OCI-LY1 (cell line): Measurements from ENCODE around the gene STON2.

ENCODE experiments used
- H2AFZ ChIP-seq: fragments of 200-600 bp; sonication (generic), shearing (Covaris generic); 2 replicates; pipeline ENCODE4 v1.6.0; 2014; ENCODE audit warnings: antibody characterized with exemption, mild to moderate bottlenecking, low read length
- H3F3A ChIP-seq: fragments of 200-600 bp; sonication (generic), shearing (Covaris generic); 2 replicates; pipeline ENCODE4 v1.6.0; 2014; ENCODE audit warnings: mild to moderate bottlenecking, antibody characterized with exemption, low read length, moderate library complexity; ENCODE audit not compliant: insufficient read depth
- H3K27ac ChIP-seq: fragments of 200-600 bp; sonication (generic); 2 replicates; pipeline ENCODE4 v1.5.1; 2014; ENCODE audit warnings: low read length, mixed run types, mild to moderate bottlenecking, low read depth; ENCODE audit not compliant: poor library complexity, severe bottlenecking
- H3K27me3 ChIP-seq: fragments of 200-600 bp; sonication (generic); 2 replicates; pipeline ENCODE4 v1.6.0; 2014; ENCODE audit warnings: antibody characterized with exemption, mild to moderate bottlenecking, low read length, moderate library complexity; ENCODE audit not compliant: insufficient read depth
- H3K36me3 ChIP-seq: fragments of 200-600 bp; sonication (generic); 2 replicates; pipeline ENCODE4 v1.6.1; 2014; ENCODE audit warnings: mild to moderate bottlenecking, antibody characterized with exemption, low read length, moderate library complexity, mixed read lengths; ENCODE audit not compliant: insufficient read depth
- H3K4me1 ChIP-seq: fragments of 200-600 bp; sonication (generic); 2 replicates; pipeline ENCODE4 v1.5.1; 2014; ENCODE audit warnings: mild to moderate bottlenecking, low read length, moderate library complexity; ENCODE audit not compliant: insufficient read depth, severe bottlenecking
- H3K4me2 ChIP-seq: fragments of 200-600 bp; sonication (generic), shearing (Covaris generic); 2 replicates; pipeline ENCODE4 v1.6.1; 2014; ENCODE audit warnings: low read length
- H3K4me3 ChIP-seq: fragments of 200-600 bp; sonication (generic); 2 replicates; pipeline ENCODE4 v1.5.1; 2014; ENCODE audit warnings: low read length, low read depth, mild to moderate bottlenecking, mixed read lengths; ENCODE audit not compliant: poor library complexity, severe bottlenecking
- H3K79me2 ChIP-seq: fragments of 200-600 bp; shearing (Covaris generic); 2 replicates; pipeline ENCODE4 v1.6.1; 2016; ENCODE audit warnings: mixed run types, low read length, mixed read lengths; ENCODE audit not compliant: insufficient read depth
- H3K9ac ChIP-seq: fragments of 200-600 bp; sonication (generic), shearing (Covaris generic); 2 replicates; pipeline ENCODE4 v1.6.1; 2014; ENCODE audit warnings: mild to moderate bottlenecking, low read length, mixed read lengths
- H3K9me2 ChIP-seq: fragments of 200-600 bp; sonication (generic), shearing (Covaris generic); 2 replicates; pipeline ENCODE4 v1.6.1; 2014; ENCODE audit warnings: low read depth, mild to moderate bottlenecking, low read length, mixed read lengths
- H3K9me3 ChIP-seq: fragments of 200-600 bp; shearing (Covaris generic); 2 replicates; pipeline ENCODE4 v1.6.1; 2014; ENCODE audit warnings: low read length, mixed read lengths
- H4K20me1 ChIP-seq: fragments of 200-600 bp; sonication (generic), shearing (Covaris generic); 2 replicates; pipeline ENCODE4 v1.6.0; 2016; ENCODE audit warnings: mild to moderate bottlenecking, low read length; ENCODE audit not compliant: insufficient read depth
- EZH2 ChIP-seq: fragments of 200-600 bp; sonication (generic), shearing (Covaris generic); IDR thresholded peaks from 2 replicates; pipeline ENCODE4 v1.8.0; 2017; ENCODE audit warnings: borderline replicate concordance, mixed run types, mild to moderate bottlenecking, antibody characterized with exemption, low read length, moderate library complexity, mixed read lengths
- TF ChIP-seq, protein P1 (sequence below): fragments of 200-600 bp; sonication (generic), shearing (Covaris generic); IDR thresholded peaks from 2 replicates; pipeline ENCODE4 v1.5.1; 2017; ENCODE audit warnings: mild to moderate bottlenecking, antibody characterized with exemption, low read length, moderate library complexity, mixed read lengths

STON2 gene

DNA sequence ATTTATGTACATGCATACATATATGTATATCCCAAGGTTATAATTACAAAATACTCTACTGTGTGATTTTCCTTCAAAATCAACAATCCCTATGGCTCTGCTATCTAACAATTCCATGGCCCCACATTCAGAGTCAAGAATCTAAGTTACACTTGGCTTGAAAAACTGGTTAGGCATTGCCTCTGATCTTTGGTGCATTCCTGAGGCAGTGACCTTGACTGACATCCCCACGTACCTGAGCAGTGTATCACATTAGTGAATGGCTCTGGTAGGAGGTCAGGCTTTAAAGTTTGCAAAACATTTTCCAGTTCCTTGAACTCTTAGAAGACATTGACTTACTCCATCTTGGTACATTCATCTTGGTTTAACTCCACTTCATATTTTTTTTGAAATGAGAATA lies 8.5 kb upstream of the STON2 start:
- H3K4me3 ChIP-seq: no peak overlapping the region
- H3K79me2 ChIP-seq: no peaks in the 10 kb centered on the region
- no peaks in the 10 kb centered on the region for H3K27me3 ChIP-seq
- no peaks in the 10 kb centered on the region for H3K9me3 ChIP-seq
- H3K9ac ChIP-seq: no peak overlapping the region
- H3F3A ChIP-seq: no peaks in the 10 kb centered on the region
- no peak overlapping the region for H3K4me2 ChIP-seq
- TF ChIP-seq, protein P1, sequence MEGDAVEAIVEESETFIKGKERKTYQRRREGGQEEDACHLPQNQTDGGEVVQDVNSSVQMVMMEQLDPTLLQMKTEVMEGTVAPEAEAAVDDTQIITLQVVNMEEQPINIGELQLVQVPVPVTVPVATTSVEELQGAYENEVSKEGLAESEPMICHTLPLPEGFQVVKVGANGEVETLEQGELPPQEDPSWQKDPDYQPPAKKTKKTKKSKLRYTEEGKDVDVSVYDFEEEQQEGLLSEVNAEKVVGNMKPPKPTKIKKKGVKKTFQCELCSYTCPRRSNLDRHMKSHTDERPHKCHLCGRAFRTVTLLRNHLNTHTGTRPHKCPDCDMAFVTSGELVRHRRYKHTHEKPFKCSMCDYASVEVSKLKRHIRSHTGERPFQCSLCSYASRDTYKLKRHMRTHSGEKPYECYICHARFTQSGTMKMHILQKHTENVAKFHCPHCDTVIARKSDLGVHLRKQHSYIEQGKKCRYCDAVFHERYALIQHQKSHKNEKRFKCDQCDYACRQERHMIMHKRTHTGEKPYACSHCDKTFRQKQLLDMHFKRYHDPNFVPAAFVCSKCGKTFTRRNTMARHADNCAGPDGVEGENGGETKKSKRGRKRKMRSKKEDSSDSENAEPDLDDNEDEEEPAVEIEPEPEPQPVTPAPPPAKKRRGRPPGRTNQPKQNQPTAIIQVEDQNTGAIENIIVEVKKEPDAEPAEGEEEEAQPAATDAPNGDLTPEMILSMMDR: no peak
- no peak for TF ChIP-seq EZH2
- no peak overlapping the region for H2AFZ ChIP-seq
- no peaks in the 10 kb centered on the region for H3K36me3 ChIP-seq
- no peaks in the 10 kb centered on the region for H4K20me1 ChIP-seq
- no peaks in the 10 kb centered on the region for H3K9me2 ChIP-seq
- H3K4me1 ChIP-seq: no peaks in the 10 kb centered on the region
- H3K27ac ChIP-seq: no peak overlapping the region

DNA sequence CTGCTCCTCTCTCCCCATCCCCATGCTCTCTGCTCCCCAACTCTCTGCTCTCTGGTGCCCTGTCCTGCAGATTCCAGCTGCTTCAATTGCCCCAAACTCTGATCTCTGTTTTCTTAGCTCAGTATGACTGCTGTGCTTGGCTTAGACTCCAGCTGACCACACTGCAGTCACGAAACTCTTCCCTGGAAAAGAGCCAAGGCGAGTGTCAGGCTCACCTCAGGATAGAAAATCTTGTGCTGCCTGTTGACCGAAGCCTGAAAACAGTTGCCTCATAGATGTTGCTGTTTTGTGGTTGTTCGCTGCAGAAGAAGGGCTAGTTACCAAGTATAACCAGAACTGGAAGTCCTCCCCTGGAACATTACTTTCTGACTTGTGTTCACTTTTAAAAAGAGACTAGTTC lies 6.7 kb upstream of the STON2 start:
- Histone ChIP-seq H3K27ac (no peak overlapping the region), H2AFZ (no peak overlapping the region), H3K4me1 (no peaks in the 10 kb centered on the region), H3K79me2 (no peaks in the 10 kb centered on the region), H3K9ac (no peak overlapping the region), H3K9me3 (no peaks in the 10 kb centered on the region), H3K27me3 (no peaks in the 10 kb centered on the region), H3F3A (no peaks in the 10 kb centered on the region), H3K9me2 (no peaks in the 10 kb centered on the region), H3K36me3 (no peaks in the 10 kb centered on the region), H3K4me2 (no peak overlapping the region), H3K4me3 (no peak overlapping the region), H4K20me1 (no peaks in the 10 kb centered on the region)
- TF ChIP-seq, protein P1: no peak
- TF ChIP-seq EZH2: no peak

DNA sequence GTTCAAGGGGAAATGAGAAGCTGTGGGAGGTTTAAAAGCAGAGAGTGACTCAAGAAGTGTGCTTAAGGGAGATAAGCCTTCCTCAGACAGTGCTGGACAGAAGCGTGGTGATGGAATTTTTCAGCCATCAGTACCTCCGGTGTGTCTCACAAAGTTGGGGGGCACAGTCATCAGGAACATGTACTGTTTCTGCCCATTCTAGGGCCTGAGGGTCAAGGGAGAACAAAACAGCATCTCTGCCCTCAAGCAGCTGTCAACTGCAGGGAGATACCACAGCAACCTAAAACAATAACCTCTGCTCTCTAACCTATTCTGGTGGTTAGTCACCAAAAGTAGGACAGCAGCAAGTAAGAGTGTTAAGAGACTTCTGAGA lies 2.0 kb upstream of the STON2 start:
- Histone ChIP-seq H3K79me2 (no peaks in the 10 kb centered on the region), H3K9me3 (no peaks in the 10 kb centered on the region), H3K4me1 (no peaks in the 10 kb centered on the region), H3F3A (no peaks in the 10 kb centered on the region), H3K9me2 (no peaks in the 10 kb centered on the region), H2AFZ (no peak overlapping the region), H3K4me3 (no peak overlapping the region), H3K36me3 (no peaks in the 10 kb centered on the region), H3K27ac (no peak overlapping the region), H4K20me1 (no peaks in the 10 kb centered on the region), H3K9ac (no peak overlapping the region), H3K27me3 (no peaks in the 10 kb centered on the region), H3K4me2 (no peak overlapping the region)
- TF ChIP-seq, protein P1: no peak
- no peak for TF ChIP-seq EZH2
